Cardiac muscle cell (in vitro differentiated cells and primary cell): Measurements from ENCODE around the gene IFNL3. TPM values are rescaled to one million over a fixed set of nuclear protein-coding genes. Genes with fewer than 3 reads are reported as not detected.

ENCODE experiments used
- DNase-seq, 2 donors: peaks; one replicate each; pipeline versions ENCODE4 v3.0.0 to v3.0.0-alpha.2; 2010 to 2017; ENCODE audit warnings: low read depth in 1 of 2, low spot score in 1 of 2
- H3K27ac ChIP-seq: fragments of 200-600 bp; sonication (generic); 2 replicates; pipeline ENCODE4 v1.5.1; 2016
- H3K27me3 ChIP-seq: fragments of 200-600 bp; sonication (generic); 2 replicates; pipeline ENCODE4 v1.6.0; 2016; ENCODE audit warnings: control low read depth
- H3K36me3 ChIP-seq: fragments of 200-600 bp; sonication (generic); 2 replicates; pipeline ENCODE4 v1.5.1; 2016; ENCODE audit warnings: control low read depth
- H3K4me1 ChIP-seq: fragments of 200-600 bp; sonication (generic); 2 replicates; pipeline ENCODE4 v1.8.1; 2017; ENCODE audit warnings: low read depth, mild to moderate bottlenecking, mixed run types
- H3K4me3 ChIP-seq: fragments of 200-600 bp; sonication (generic); 2 replicates; pipeline ENCODE4 v1.5.1; 2016; ENCODE audit warnings: mild to moderate bottlenecking
- H3K9me3 ChIP-seq: fragments of 200-600 bp; sonication (generic); 2 replicates; pipeline ENCODE4 v1.5.1; 2017; ENCODE audit warnings: low read depth, mild to moderate bottlenecking, control low read depth
- CTCF ChIP-seq: IDR thresholded peaks from 2 replicates; pipeline ENCODE4 v1.5.1; 2012; ENCODE audit warnings: low read depth, mild to moderate bottlenecking, low read length
- polyA plus RNA-seq: library from polyadenylated mRNA; unstranded; fragments of >200 nt; fragmentation: Nextera tagmentation; extraction: Ambion mirVana; gene quantifications from 2 replicates; pipeline ENCODE4 v1.2.1, GENCODE V29; 2016
- total RNA-seq: library from RNA; depleted of rRNA; stranded (reverse); fragments of >200 nt; gene quantifications from 2 replicates; pipeline ENCODE4 v1.2.3, GENCODE V29; 2016

IFNL3 gene
- total and polyA plus RNA-seq, 2 experiments from 2014 or later = not detected

GRCh38 chr19:39264306-39265290, 19.8 kb upstream of the IFNL3 start:
- H3K4me1 ChIP-seq = no peaks in the 10 kb centered on the region
- DNase-seq = peak; percentile 29 to 48
- TF ChIP-seq CTCF = no peak
- H3K27me3 ChIP-seq = peaks cover 62% of the 10 kb centered on the region
- H3K27ac ChIP-seq = no peak overlapping the region
- H3K36me3 ChIP-seq = no peaks in the 10 kb centered on the region
- H3K9me3 ChIP-seq = no peaks in the 10 kb centered on the region
- peak overlapping the region; percentile 8 for H3K4me3 ChIP-seq

- peaks cover 62% of the 10 kb centered on the region for H3K27me3 ChIP-seq
- H3K27ac ChIP-seq = no peak overlapping the region
- no peak overlapping the region for H3K4me3 ChIP-seq
- no peaks in the 10 kb centered on the region for H3K4me1 ChIP-seq
- H3K36me3 ChIP-seq = no peaks in the 10 kb centered on the region
- no peak for DNase-seq
- no peaks in the 10 kb centered on the region for H3K9me3 ChIP-seq
- no peak for TF ChIP-seq CTCF
Observed at GRCh38 chr19:39263912-39264305, 19.1 kb upstream of the IFNL3 start.

- DNase-seq = no peak
- TF ChIP-seq CTCF = no peak
- Histone ChIP-seq H3K27ac (no peak overlapping the region), H3K27me3 (peaks cover 62% of the 10 kb centered on the region), H3K9me3 (no peaks in the 10 kb centered on the region), H3K36me3 (no peaks in the 10 kb centered on the region), H3K4me3 (no peak overlapping the region), H3K4me1 (peaks cover 4% of the 10 kb centered on the region)
Observed at GRCh38 chr19:39262496-39262895, 17.7 kb upstream of the IFNL3 start.

- no peak for DNase-seq
- no peaks in the 10 kb centered on the region for H3K36me3 ChIP-seq
- H3K27ac ChIP-seq = no peak overlapping the region
- peaks cover 4% of the 10 kb centered on the region for H3K4me1 ChIP-seq
- H3K9me3 ChIP-seq = no peaks in the 10 kb centered on the region
- no peak for TF ChIP-seq CTCF
- H3K27me3 ChIP-seq = peaks cover 58% of the 10 kb centered on the region
- no peak overlapping the region for H3K4me3 ChIP-seq
Observed at GRCh38 chr19:39261704-39262103, 16.9 kb upstream of the IFNL3 start.

- Histone ChIP-seq H3K27ac (no peak overlapping the region), H3K27me3 (peaks cover 20% of the 10 kb centered on the region), H3K4me3 (no peak overlapping the region), H3K4me1 (peaks cover 4% of the 10 kb centered on the region), H3K9me3 (no peaks in the 10 kb centered on the region), H3K36me3 (no peaks in the 10 kb centered on the region)
- TF ChIP-seq CTCF = no peak
- no peak for DNase-seq
Observed at GRCh38 chr19:39257227-39257626, 12.4 kb upstream of the IFNL3 start.
